Mesothelial cell of epicardium (in vitro differentiated cells): ENCODE measurements around the gene FBXL20. TPM values are rescaled to one million over a fixed set of nuclear protein-coding genes. Genes with fewer than 3 reads are reported as not detected.
"Not testable (repeated sequence)": the region's sequence is repeated elsewhere in the genome, so short reads cannot be mapped to it uniquely, and the experiment has no call there.

Experiments
- DNase-seq, 2 experiments: peaks; one replicate each; pipeline ENCODE4 v3.0.0; 2021; ENCODE audit warnings: low spot score in 2 of 2; ENCODE audit not compliant: unreplicated experiment in 2 of 2
- H3K27ac Mint-ChIP-seq: 2 replicates; pipeline ENCODE4 v1.8.0; 2021; ENCODE audit warnings: mixed read lengths
- H3K27me3 Mint-ChIP-seq: 2 replicates; pipeline ENCODE4 v1.8.0; 2021; ENCODE audit warnings: low read depth, mixed read lengths
- H3K36me3 Mint-ChIP-seq: 2 replicates; pipeline ENCODE4 v1.8.0; 2021; ENCODE audit warnings: mixed read lengths
- H3K4me1 Mint-ChIP-seq: 2 replicates; pipeline ENCODE4 v1.8.0; 2021; ENCODE audit warnings: mixed read lengths
- H3K4me3 Mint-ChIP-seq: 2 replicates; pipeline ENCODE4 v1.8.0; 2021; ENCODE audit warnings: mild to moderate bottlenecking, moderate library complexity, mixed read lengths
- H3K9me3 Mint-ChIP-seq: 2 replicates; pipeline ENCODE4 v1.8.0; 2021; ENCODE audit warnings: mixed read lengths
- total RNA-seq: library from RNA; stranded (reverse); gene quantifications from 3 replicates; pipeline ENCODE4 v1.2.1, GENCODE V29; 2021
- TF ChIP-seq, protein P1 (sequence below): fragments of 200-600 bp; sonication (generic); IDR thresholded peaks from one replicate; pipeline ENCODE4 v1.5.0; 2021; ENCODE audit warnings: antibody characterized with exemption; ENCODE audit not compliant: unreplicated experiment

FBXL20 gene
- total RNA-seq, 1 donor from 2014 or later, result 29.1 TPM

- DNase-seq, result no peak
- Mint-ChIP-seq H3K27ac (no peak overlapping the region), H3K36me3 (peaks cover 2% of the 10 kb centered on the region), H3K27me3 (no peaks in the 10 kb centered on the region), H3K4me3 (no peak overlapping the region), H3K4me1 (no peaks in the 10 kb centered on the region), H3K9me3 (no peaks in the 10 kb centered on the region)
- TF ChIP-seq, protein P1, sequence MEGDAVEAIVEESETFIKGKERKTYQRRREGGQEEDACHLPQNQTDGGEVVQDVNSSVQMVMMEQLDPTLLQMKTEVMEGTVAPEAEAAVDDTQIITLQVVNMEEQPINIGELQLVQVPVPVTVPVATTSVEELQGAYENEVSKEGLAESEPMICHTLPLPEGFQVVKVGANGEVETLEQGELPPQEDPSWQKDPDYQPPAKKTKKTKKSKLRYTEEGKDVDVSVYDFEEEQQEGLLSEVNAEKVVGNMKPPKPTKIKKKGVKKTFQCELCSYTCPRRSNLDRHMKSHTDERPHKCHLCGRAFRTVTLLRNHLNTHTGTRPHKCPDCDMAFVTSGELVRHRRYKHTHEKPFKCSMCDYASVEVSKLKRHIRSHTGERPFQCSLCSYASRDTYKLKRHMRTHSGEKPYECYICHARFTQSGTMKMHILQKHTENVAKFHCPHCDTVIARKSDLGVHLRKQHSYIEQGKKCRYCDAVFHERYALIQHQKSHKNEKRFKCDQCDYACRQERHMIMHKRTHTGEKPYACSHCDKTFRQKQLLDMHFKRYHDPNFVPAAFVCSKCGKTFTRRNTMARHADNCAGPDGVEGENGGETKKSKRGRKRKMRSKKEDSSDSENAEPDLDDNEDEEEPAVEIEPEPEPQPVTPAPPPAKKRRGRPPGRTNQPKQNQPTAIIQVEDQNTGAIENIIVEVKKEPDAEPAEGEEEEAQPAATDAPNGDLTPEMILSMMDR, result no peak
Observed at GRCh38 chr17:39393736-39394135, 7.7 kb downstream of the FBXL20 start.

- H3K36me3 Mint-ChIP-seq, result peaks cover 2% of the 10 kb centered on the region
- TF ChIP-seq, protein P1, result no peak
- H3K27me3 Mint-ChIP-seq, result no peaks in the 10 kb centered on the region
- DNase-seq, result no peak
- no peaks in the 10 kb centered on the region for H3K9me3 Mint-ChIP-seq
- no peak overlapping the region for H3K27ac Mint-ChIP-seq
- no peaks in the 10 kb centered on the region for H3K4me1 Mint-ChIP-seq
- no peak overlapping the region for H3K4me3 Mint-ChIP-seq
Observed at GRCh38 chr17:39391448-39391847, 10.0 kb downstream of the FBXL20 start.

DNA sequence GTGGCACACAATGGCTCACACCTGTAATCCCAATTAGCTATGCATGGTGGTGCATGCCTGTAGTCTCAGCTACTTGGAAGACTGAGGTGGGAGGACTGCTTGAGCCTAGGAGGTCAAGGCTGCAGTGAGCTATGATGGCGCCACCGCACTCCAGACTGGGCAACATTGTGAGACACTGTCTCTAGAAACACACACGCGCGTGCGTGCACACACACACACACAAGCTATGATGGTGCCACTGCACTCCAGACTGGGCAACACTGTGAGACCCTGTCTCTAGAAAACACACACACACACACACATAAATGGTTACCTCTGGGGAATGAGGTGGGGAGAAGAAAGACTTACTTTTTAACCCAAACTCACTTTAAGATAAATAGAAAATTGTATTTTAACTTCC lies 16.4 kb downstream of the FBXL20 start:
- Mint-ChIP-seq H3K27me3 (no peaks in the 10 kb centered on the region), H3K4me3 (no peak overlapping the region), H3K4me1 (no peaks in the 10 kb centered on the region), H3K9me3 (no peaks in the 10 kb centered on the region), H3K36me3 (no peaks in the 10 kb centered on the region), H3K27ac (no peak overlapping the region)
- DNase-seq, result no peak
- TF ChIP-seq, protein P1, result no peak

- Mint-ChIP-seq H3K9me3 (no peaks in the 10 kb centered on the region), H3K4me3 (no peak overlapping the region), H3K4me1 (peaks cover 2% of the 10 kb centered on the region), H3K36me3 (peaks cover 2% of the 10 kb centered on the region), H3K27me3 (no peaks in the 10 kb centered on the region), H3K27ac (no peak overlapping the region)
- DNase-seq, result no peak
- TF ChIP-seq, protein P1, result no peak
Observed at GRCh38 chr17:39380144-39380543, 21.3 kb downstream of the FBXL20 start.

DNA sequence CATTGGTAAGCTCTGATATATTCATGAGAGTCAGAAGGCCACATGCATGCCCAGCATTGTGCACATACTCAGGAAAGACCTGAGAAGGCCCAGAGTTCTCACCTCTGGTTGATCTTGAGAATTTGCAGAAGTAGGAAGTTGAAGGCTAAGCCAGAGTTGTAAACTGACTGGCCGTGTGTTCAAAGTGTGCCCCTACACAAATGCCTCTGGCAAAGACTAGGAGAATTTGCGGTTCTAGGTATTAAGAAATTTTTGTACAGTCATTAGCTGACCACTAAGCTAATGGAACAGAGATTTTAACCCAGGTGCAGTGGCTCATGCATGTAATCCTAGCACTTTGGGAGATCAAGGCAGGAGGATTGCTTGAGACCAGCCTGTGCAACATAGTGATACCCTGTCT lies 25.0 kb downstream of the FBXL20 start:
- Mint-ChIP-seq H3K27me3 (no peaks in the 10 kb centered on the region), H3K4me1 (peaks cover 9% of the 10 kb centered on the region), H3K36me3 (peaks cover 2% of the 10 kb centered on the region), H3K4me3 (no peak overlapping the region), H3K9me3 (no peaks in the 10 kb centered on the region), H3K27ac (no peak overlapping the region)
- DNase-seq, result no peak
- TF ChIP-seq, protein P1, result no peak

- H3K36me3 Mint-ChIP-seq, H3K9me3 Mint-ChIP-seq, H3K27ac Mint-ChIP-seq, H3K4me1 Mint-ChIP-seq, H3K4me3 Mint-ChIP-seq, DNase-seq, H3K27me3 Mint-ChIP-seq: not testable (repeated sequence)
Observed at GRCh38 chr17:39367805-39368204, 33.6 kb downstream of the FBXL20 start.
